ENCODE data around the gene CMYA5.
"Not testable (repeated sequence)": the region's sequence is repeated elsewhere in the genome, so short reads cannot be mapped to it uniquely, and the experiment has no call there.

Gene CMYA5

DNA sequence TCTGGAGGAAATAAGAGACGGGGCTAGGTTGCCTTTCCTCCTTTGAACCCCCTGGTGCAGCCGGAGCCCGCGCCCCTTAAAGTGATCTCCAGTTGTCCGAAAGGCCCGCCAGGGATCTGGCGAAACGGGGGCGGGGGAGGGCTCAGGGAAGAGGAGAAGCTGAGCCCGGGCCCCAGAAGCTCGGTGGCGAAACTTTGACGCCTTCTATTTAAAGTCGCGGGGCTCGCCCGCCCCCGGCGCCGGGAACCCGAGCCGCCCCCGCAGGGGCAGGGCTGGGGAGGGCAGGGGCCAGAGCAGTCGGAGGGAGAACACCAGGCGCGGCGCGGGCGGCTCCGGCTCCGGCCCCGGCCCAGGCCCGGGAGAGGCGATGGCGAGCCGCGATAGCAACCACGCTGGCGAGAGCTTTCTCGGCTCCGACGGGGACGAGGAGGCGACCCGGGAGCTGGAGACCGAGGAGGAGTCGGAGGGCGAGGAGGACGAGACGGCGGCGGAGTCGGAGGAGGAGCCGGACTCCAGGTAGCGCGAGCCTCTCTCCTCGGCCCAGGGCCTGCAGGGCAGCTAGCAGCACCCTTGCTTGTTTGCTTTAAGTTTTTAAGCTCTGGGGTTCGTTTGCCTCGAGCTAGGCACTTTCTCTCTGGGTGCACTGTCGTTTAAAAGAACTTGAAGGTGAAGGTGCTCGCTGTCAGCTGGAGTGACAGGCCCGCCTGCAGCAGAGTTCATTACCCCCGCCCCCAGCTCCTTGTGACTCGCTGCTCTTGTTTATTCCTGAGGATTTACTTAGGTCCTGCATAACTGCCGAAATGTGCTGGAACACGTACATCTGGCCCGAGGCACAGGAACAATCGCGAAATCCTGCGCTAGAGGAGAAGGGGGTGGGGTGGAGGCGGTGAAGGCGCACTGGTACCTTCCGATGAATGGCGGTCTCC, at the start of gene CMYA5:
Gene CMYA5, plus strand, starts transcription at position 296 of the 926 bp plus-strand sequence. Its CDS starts 72 bp downstream, at position 368.
- DNase-seq = no peak

GRCh38 chr5:79640571-79641055, 49.0 kb upstream of the CMYA5 start:
- no peak for DNase-seq

DNA sequence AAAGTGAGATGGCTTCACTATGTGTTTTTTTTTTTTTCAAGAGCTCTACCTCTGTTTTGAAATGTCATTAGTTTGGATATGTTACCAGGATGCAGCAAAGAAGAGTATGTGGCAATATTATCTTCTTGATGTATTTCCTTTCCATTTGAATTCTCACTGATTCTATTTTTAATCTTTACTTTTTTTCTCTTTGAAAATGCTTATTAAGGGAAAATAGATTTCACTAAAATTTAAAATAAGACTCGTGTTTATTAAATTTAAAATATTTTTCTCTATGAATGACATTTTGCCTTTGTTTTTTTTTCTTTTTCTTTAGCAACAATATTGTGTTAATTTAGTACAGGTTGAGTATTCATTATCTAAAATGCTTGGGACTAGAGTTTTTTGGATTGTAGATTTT, 48.2 kb upstream of the CMYA5 start:
- DNase-seq = no peak

- DNase-seq = no peak
Measured at GRCh38 chr5:79642210-79642609, 47.4 kb upstream of the CMYA5 start.

- no peak for DNase-seq
Measured at GRCh38 chr5:79653843-79654242, 35.8 kb upstream of the CMYA5 start.

GRCh38 chr5:79663212-79663611, 26.4 kb upstream of the CMYA5 start:
- DNase-seq = no peak

DNA sequence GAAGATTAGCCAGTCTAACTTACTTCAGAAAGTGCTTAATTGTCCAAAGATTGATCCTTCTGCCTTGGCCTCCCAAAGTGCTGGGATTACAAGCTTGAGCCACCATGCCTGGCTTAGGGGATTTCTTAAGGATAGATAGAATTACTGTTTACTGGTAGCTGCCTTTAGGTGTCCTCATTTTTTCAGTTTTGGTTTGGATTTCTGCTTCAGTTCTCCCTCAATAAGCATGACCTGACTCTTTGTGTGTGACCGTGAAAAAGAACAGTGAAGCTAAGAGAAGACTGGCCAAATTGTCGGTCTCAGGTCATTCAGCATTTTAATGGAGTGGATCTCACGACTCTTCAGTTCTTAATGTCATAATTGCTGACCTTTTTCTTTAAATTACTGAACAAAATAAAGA, 22.9 kb upstream of the CMYA5 start:
- DNase-seq = no peak

GRCh38 chr5:79672392-79672791, 17.2 kb upstream of the CMYA5 start:
- no peak for DNase-seq

DNA sequence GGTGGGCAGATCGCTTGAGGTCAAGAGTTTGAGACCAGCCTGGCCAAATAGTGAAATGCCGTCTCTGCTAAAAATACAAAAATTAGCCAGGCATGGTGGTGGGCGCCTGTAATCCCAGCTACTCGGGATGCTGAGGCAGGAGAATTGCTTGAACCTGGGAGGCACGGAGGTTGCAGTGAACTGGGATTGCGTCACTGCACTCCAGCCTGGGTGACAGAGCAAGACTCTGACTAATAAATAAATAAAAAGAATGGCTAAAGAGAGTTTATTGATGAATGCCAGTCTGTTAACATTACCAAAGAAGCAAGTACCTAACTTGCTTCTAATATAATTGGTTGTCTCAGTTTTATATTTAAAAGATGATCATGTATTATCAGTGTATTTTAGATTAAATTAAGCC, 13.3 kb upstream of the CMYA5 start:
- not testable (repeated sequence) for DNase-seq

DNA sequence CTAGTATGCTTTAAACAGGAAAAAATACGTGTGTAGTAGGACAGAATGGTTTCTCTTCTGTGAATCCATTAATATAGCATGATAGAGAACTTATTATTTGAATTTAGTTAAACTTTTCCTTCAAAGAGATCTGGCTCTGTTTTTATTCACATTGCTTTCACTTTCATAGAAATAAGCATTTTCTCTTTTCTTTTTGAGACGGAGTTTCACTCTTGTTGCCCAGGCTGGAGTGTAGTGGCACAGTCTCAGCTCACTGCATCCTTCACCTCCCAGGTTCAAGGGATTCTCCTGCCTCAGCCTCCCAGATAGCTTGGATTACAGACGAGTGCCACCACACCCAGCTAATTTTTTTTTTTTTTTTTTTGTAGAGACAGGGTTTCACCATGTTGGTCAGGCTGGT, 7.5 kb upstream of the CMYA5 start:
- not testable (repeated sequence) for DNase-seq

DNA sequence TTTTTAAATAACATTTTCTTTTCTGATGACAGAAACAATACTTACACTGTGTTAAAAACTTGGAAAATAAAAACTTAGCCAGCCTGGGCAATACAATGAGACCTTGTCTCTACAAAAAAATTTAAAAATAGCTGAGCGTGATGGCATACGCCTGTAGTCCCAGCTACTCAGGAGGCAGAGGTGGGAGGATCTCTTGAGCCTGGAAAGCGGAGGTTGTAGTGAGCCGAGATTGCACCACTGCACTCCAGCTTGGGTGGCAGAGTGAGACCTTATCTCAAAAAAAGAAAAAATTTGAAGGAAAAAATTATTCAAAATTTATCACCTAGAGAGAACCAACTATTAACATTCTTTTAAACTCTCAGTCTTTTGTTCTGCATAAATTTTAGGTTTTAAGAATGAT, 4.9 kb upstream of the CMYA5 start:
- no peak for DNase-seq

GRCh38 chr5:79685627-79686026, 4.0 kb upstream of the CMYA5 start:
- DNase-seq = no peak

- DNase-seq = no peak
Measured at GRCh38 chr5:79686799-79687198, 2.8 kb upstream of the CMYA5 start.

GRCh38 chr5:79687889-79688288, 1.7 kb upstream of the CMYA5 start:
- DNase-seq = no peak

GRCh38 chr5:79691007-79691406, 1.4 kb downstream of the CMYA5 start:
- no peak for DNase-seq

DNA sequence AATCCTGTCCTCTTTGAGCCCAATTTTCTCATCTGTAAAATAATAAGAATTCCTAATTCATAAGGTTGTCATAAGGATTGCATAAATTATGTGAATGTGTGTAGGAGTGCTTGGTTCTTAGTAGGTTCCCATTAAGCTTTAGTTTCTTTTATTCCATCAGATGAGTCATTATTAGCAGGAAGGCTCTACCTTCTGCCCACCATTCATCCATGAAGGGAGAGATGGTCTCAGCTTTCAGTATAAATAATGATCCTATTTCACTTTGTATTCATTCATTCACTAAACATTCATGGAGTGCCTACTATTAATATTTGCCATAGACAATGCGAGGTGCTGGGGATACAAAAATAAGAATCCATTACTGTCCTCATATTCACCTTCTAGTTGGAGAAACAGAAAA, 3.0 kb downstream of the CMYA5 start:
- no peak for DNase-seq

GRCh38 chr5:79694183-79694582, 4.5 kb downstream of the CMYA5 start:
- DNase-seq = no peak

DNA sequence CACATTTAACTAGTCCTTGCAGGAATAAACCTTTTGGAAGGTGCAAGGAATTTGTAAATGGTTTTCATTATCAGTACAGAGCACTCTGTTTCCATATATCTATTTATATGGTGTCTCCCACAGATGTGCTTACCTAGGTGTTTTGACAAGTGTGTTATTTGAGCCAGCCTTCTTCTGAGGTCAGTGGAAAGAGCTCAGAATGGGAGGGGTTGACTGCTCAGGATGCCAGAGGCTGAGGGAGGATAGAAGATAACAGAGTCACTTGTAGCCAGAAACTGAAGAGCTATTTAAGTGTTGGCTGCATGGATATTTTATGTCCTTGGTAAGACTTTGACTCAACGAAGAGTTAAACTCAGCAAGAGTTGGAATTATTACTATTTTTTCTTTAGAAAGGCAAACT, 5.0 kb downstream of the CMYA5 start:
- no peak for DNase-seq

DNA sequence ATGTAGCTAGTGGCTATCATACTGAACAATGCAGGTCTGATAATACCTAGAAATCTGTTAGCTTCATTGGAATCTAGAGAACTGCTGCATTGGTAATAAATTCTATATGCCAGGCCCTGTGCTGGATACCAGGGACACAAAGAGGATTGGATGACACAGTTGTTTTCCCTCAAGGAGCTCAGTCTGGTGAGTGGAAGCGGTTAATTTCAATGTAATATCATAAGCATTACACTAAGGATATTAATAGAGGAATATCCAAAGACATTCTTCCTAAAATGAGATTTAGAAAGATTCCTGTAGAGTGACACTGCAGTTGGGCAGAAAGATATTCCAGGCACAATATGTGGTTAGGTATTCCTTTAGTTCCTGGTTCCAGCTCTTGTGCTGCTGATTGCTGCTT, 5.9 kb downstream of the CMYA5 start:
- no peak for DNase-seq

DNA sequence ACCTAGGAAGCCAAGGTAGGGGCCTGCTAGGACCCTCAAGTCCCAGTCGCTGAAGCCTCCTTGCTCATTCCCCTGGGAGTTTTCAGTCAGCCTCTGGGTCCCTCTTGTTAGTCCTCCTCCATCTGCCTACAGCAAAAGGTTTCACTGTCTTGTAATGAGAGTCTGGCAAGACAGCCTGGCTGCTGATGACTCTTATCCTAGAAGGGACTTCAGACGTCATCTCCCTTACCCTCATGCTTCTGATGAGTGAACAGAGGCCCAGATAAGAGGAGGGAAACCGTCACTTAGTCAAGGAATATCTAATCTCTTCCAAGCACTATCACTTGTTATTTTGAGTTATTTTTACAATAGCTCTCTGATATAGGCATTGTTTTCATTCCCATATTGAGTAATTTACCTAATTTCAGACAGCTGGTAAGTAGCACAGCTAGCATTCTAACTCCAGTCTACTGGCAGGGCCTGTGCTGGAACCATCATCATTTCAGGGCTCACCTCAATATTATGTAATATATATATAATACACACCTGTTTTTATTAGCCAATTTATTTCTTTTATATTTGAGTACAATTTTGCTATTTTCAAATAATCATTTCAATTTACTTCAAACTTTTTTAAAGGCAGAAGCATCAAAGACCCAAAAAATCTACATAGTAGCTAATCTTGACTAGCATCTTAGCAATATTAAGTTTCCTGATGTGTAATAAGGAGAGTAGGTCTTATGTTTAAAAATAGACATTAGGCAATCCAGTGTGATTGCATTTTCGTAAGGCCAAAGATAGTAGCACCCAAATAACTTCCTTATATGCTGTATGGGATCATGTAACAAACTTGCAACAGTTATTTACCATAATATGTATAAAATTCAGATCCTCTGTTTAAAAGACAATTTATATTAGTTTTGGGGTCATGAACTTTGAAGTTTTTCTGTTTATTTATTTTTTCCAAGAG, 7.9 kb downstream of the CMYA5 start:
- peak; percentile 61 to 62 for DNase-seq

- no peak for DNase-seq
Measured at GRCh38 chr5:79699763-79700400, 10.2 kb downstream of the CMYA5 start.

GRCh38 chr5:79702606-79703380, 13.2 kb downstream of the CMYA5 start:
- DNase-seq = peak; percentile 65 to 69

All from Kasumi-1 (cell line).